Panc1 (cell line): ENCODE results near the gene RFX1. TPM values are rescaled to one million over a fixed set of nuclear protein-coding genes. Genes with fewer than 3 reads are reported as not detected.
"Not testable (repeated sequence)": the region's sequence is repeated elsewhere in the genome, so short reads cannot be mapped to it uniquely, and the experiment has no call there.

Experiments
- ATAC-seq: fragments of 200-7000 bp; cut with Tn5 transposase; 2 replicates; pipeline ENCODE4 v1.9.1; 2020; ENCODE audit warnings: mild to moderate bottlenecking, moderate library complexity
- BruUV-seq: library from RNA; stranded (reverse); fragments of 400-500 nt; replicated peaks from 2 replicates; lab custom pipeline; 2021; lab: Mats Ljungman, UMichigan
- CTCF ChIA-PET: fragments of 300-600 bp; sonication (Branson Sonifier 250); formaldehyde crosslinking; loops from one replicate; lab custom pipeline; 2022; ENCODE audit warnings: antibody characterized with exemption; lab: Charles Lee
- POLR2A ChIA-PET: fragments of 300-600 bp; sonication (Branson Sonifier 250); formaldehyde crosslinking; loops from one replicate; lab custom pipeline; 2022; ENCODE audit warnings: antibody characterized with exemption; lab: Charles Lee
- DNase-seq: peaks from one replicate; pipeline ENCODE4 v3.0.0-alpha.2; 2010; ENCODE audit warnings: low read depth, low spot score
- H3K27ac ChIP-seq: 2 replicates; pipeline ENCODE4 v1.5.1; 2011; ENCODE audit warnings: mild to moderate bottlenecking, low read length, inconsistent platforms
- H3K27me3 ChIP-seq: fragments of 200-500 bp; sonication (Bioruptor generic); 2 replicates; pipeline ENCODE4 v1.6.0; 2014; ENCODE audit warnings: low read length, inconsistent platforms; ENCODE audit not compliant: control insufficient read depth, insufficient read depth
- H3K36me3 ChIP-seq: fragments of 200-500 bp; sonication (Bioruptor generic); 2 replicates; pipeline ENCODE4 v1.5.1; 2014; ENCODE audit warnings: inconsistent platforms, mild to moderate bottlenecking, low read length, moderate library complexity; ENCODE audit not compliant: control insufficient read depth, insufficient read depth
- H3K4me1 ChIP-seq: 2 replicates; pipeline ENCODE4 v1.5.1; 2011; ENCODE audit warnings: inconsistent platforms, mild to moderate bottlenecking, low read length, moderate library complexity; ENCODE audit not compliant: control insufficient read depth, insufficient read depth
- H3K4me3 ChIP-seq, 2 experiments: 2 replicates each; pipeline ENCODE4 v1.5.1; 2011 to 2012; ENCODE audit warnings: low read depth in 2 of 2, low read length in 2 of 2, mild to moderate bottlenecking in 2 of 2, inconsistent platforms in 1 of 2, moderate library complexity in 1 of 2
- H3K9me3 ChIP-seq: fragments of 200-500 bp; sonication (Bioruptor generic); 2 replicates; pipeline ENCODE4 v1.5.1; 2014; ENCODE audit warnings: low read depth, mild to moderate bottlenecking, inconsistent platforms, low read length, moderate library complexity; ENCODE audit not compliant: control insufficient read depth, insufficient read depth
- CTCF ChIP-seq: fragments of 450-650 bp; IDR thresholded peaks from 2 replicates; pipeline ENCODE4 v1.5.1; 2017; ENCODE audit warnings: mild to moderate bottlenecking
- POLR2AphosphoS5 ChIP-seq: IDR thresholded peaks from 2 replicates; pipeline ENCODE4 v1.6.1; 2012; ENCODE audit warnings: mild to moderate bottlenecking, low read depth, low read length, moderate library complexity
- REST ChIP-seq, 2 experiments: IDR thresholded peaks; 2 replicates each; pipeline ENCODE4 v1.6.1; 2011 to 2012; ENCODE audit warnings: low read depth in 2 of 2, control low read depth in 1 of 2, low read length in 1 of 2, mild to moderate bottlenecking in 1 of 2, moderate library complexity in 1 of 2; ENCODE audit not compliant: insufficient read depth in 1 of 2
- SIN3A ChIP-seq: IDR thresholded peaks from 2 replicates; pipeline ENCODE4 v1.6.1; 2012; ENCODE audit warnings: low read depth, mild to moderate bottlenecking, low read length, moderate library complexity, borderline replicate concordance; ENCODE audit not compliant: insufficient read depth
- TCF7L2 ChIP-seq: IDR thresholded peaks from 2 replicates; pipeline ENCODE4 v1.6.1; 2011; ENCODE audit warnings: mild to moderate bottlenecking, low read depth, low read length, inconsistent platforms
- in situ Hi-C: cut with HindIII; loops from 2 replicates; pipeline ENCODE4 v1.10.0; 2016; ENCODE audit warnings: low sequenced_read_pairs, low pct_unique_long_range_greater_than_20kb
- intact Hi-C: fragments of 100-400 bp; cut with micrococcal nuclease; formaldehyde crosslinking; loops from one replicate; pipeline ENCODE4 v1.10.0; 2022; ENCODE audit not compliant: unreplicated experiment
- total RNA-seq: library from RNA; stranded (reverse); gene quantifications from one replicate; pipeline ENCODE4 v1.2.1, GENCODE V29; 2021; ENCODE audit not compliant: unreplicated experiment

Gene RFX1
- total RNA-seq, 1 experiment from 2014 or later, result 15.2 TPM

- ChIA-PET CTCF (interaction anchor here (0.5 kb wide), 1 partner anchor 167 kb away, joined by 13 read pairs; no protein-coding TSS in a partner anchor), POLR2A (interaction anchor here (0.5 kb wide), 1 partner anchor 114 kb away, joined by 4 read pairs; no protein-coding TSS in a partner anchor)
- Histone ChIP-seq H3K27me3 (no peaks in the 10 kb centered on the region), H3K4me3 (no peak within 1 kb of the TSS), H3K9me3 (no peaks in the 10 kb centered on the region), H3K4me1 (peaks cover 3% of the 10 kb centered on the region; the same call in 1 of the 2 replicates), H3K36me3 (no peaks in the 10 kb centered on the region; the same call in 1 of the 2 replicates), H3K27ac (no peak within 1 kb of the TSS)
- intact Hi-C loops, result no loop called here
- ATAC-seq (no peak), DNase-seq (no peak)
- in situ Hi-C loops, result no loop called here
- no TSS peak for BruUV-seq
- no peak for TF ChIP-seq SIN3A
- TF ChIP-seq REST (IDR thresholded peaks at IDR 0.05; ENCODE audit: insufficient read depth in 1 of 2, low read depth in 2 of 2, low read length in 1 of 2), result no peak
- TF ChIP-seq CTCF, result no peak
- no peak for TF ChIP-seq POLR2AphosphoS5
- TF ChIP-seq TCF7L2, result no peak
Measured at GRCh38 chr19:14027856-14028450, 21.8 kb upstream of the RFX1 start, which contains the start of gene RLN3. Gene RLN3, plus strand, starts transcription at chr19:14028148. Its CDS starts 57 bp downstream, at chr19:14028205.

- in situ Hi-C loops, H3K27me3 ChIP-seq, ATAC-seq, H3K27ac ChIP-seq, H3K4me3 ChIP-seq, CTCF ChIA-PET, intact Hi-C loops, H3K9me3 ChIP-seq, H3K4me1 ChIP-seq, H3K36me3 ChIP-seq, BruUV-seq, DNase-seq, POLR2A ChIA-PET: not testable (repeated sequence)
Measured at GRCh38 chr19:14026652-14027192, 20.6 kb upstream of the RFX1 start.
